Measurements from ENCODE around the gene BNC2.
"Not testable (repeated sequence)": the region's sequence is repeated elsewhere in the genome, so short reads cannot be mapped to it uniquely, and the experiment has no call there.

Gene BNC2

DNA sequence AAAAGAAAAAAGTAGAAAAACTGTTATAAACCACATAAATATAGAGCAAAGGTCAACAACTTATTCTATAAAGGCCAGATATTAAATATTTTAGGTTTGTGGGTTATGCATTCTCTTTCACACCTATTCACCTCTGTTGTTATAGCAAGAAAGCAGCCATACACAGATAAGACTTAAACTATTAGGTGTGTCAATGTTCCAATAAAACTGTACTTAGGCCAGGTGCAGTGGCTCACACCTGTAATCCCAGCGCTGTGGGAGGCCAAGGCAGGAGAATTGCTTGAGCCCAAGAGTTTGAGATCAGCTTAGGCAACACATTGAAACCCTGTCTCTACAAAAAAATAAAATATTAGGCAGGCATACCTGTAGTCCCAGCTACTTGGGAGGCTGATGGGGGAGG lies 314.7 kb downstream of the BNC2 start:
- Histone ChIP-seq H3K9ac (ENCODE audit: low read length) (no peak overlapping the region), H3K4me1 (ENCODE audit: control insufficient read depth, insufficient read depth, low read length) (peaks cover 4% of the 10 kb centered on the region), H3K4me3 (ENCODE audit: low read length) (no peak overlapping the region), H3K36me3 (ENCODE audit: control insufficient read depth, insufficient read depth, low read length) (no peaks in the 10 kb centered on the region), H3K9me3 (ENCODE audit: control insufficient read depth, low read length) (no peaks in the 10 kb centered on the region), H3K27me3 (ENCODE audit: control insufficient read depth, insufficient read depth, low read length) (no peaks in the 10 kb centered on the region)

DNA sequence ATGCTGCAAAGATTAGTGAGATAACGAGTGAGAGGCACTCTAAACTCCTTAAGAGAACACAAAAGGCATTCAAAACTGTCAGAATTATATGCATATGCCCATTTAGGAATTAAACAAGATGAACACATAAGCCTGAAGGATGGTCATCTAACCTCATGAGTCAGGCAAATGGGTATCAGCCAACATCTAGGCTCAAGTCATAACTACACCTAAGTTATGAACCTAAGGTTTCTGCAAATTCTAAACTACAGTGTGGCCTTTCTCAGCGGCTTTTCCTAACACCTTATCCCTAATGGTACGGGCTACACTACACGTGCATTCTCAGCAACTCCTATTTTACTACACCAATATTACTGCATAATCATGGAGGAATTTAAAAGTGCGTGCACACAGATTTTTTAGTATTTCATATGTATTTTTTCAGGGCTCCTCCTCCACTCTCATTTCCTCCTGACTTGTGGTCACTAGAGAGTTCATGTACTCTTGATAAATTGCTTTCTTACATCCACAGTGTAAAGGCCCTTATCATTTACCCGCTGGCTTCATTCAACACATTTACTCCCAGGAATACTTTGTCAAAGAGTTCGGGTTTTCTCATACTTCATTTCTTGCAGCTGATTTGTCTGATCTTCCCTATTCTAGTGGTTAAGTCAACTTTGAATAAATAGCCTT lies 316.5 kb downstream of the BNC2 start:
- Histone ChIP-seq H3K4me3 (ENCODE audit: low read length) (no peak overlapping the region), H3K4me1 (ENCODE audit: control insufficient read depth, insufficient read depth, low read length) (peaks cover 4% of the 10 kb centered on the region), H3K36me3 (ENCODE audit: control insufficient read depth, insufficient read depth, low read length) (no peaks in the 10 kb centered on the region), H3K27me3 (ENCODE audit: control insufficient read depth, insufficient read depth, low read length) (no peaks in the 10 kb centered on the region), H3K9me3 (ENCODE audit: control insufficient read depth, low read length) (no peaks in the 10 kb centered on the region), H3K9ac (ENCODE audit: low read length) (no peak overlapping the region)

DNA sequence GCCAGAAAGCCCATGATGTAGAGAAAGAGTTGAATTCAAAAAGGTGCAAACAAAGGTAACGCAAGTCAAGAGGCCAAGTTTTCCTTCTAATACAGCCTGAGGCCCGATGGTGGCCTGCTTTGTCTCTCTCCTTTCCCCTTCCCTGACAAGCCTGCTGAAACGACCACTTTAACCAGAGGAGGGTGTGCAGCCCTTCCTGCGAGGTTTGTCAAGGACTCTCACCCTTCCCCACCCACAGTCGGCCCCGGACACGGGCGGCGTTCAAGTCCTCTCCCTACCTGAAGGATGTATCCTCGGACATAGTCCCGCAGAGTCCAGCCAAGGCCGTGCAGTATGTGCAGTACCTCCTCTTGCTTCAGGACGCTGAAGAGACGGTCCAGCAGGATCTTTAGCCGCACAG lies 318.2 kb downstream of the BNC2 start:
- Histone ChIP-seq H3K9me3 (ENCODE audit: control insufficient read depth, low read length) (no peaks in the 10 kb centered on the region), H3K9ac (ENCODE audit: low read length) (no peak overlapping the region), H3K4me1 (ENCODE audit: control insufficient read depth, insufficient read depth, low read length) (peaks cover 4% of the 10 kb centered on the region), H3K36me3 (ENCODE audit: control insufficient read depth, insufficient read depth, low read length) (no peaks in the 10 kb centered on the region), H3K27me3 (ENCODE audit: control insufficient read depth, insufficient read depth, low read length) (no peaks in the 10 kb centered on the region), H3K4me3 (ENCODE audit: low read length) (no peak overlapping the region)

DNA sequence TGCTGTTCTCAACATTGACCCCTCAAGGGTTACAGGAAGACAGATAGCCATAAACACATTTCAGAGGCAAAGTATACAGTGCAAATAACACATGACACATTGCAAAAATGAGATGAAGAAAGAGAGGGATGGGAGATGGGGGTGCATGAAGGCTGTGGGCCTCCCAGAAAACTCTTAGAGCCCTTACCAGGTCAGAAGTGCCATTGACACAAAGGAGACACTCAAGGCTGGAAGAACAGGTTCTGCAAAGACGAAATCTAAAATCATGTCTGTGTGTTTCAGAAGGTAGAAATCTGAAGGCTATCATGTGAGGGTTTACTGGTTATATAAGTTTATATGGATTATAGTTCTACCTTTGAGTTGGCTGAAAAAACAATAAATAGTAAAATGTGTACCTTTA lies 318.8 kb downstream of the BNC2 start:
- Histone ChIP-seq H3K4me3 (ENCODE audit: low read length) (no peak overlapping the region), H3K27me3 (ENCODE audit: control insufficient read depth, insufficient read depth, low read length) (no peaks in the 10 kb centered on the region), H3K4me1 (ENCODE audit: control insufficient read depth, insufficient read depth, low read length) (peaks cover 4% of the 10 kb centered on the region), H3K9ac (ENCODE audit: low read length) (no peak overlapping the region), H3K9me3 (ENCODE audit: control insufficient read depth, low read length) (no peaks in the 10 kb centered on the region), H3K36me3 (ENCODE audit: control insufficient read depth, insufficient read depth, low read length) (no peaks in the 10 kb centered on the region)

DNA sequence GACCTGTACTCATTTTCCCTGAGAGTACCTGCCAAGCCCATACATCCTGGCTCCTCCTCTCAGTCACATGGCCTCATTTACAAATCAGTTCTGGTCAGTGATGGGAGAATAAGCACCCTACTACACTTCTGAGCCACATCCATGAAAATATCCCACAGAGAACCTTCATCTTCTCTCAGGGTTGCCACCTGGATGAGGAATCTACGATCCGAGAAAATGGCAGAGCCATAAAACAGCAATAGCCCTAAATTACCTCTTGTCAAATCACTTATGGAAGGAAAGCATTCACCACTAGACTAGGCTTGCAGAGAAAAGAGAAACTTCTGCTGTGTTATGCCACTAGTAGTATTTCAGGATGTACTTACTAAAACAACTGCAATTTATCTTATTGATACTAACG lies 324.8 kb downstream of the BNC2 start:
- no peak overlapping the region for H3K9ac ChIP-seq (ENCODE audit: low read length)
- H3K4me1 ChIP-seq (ENCODE audit: control insufficient read depth, insufficient read depth, low read length): no peaks in the 10 kb centered on the region
- H3K36me3 ChIP-seq (ENCODE audit: control insufficient read depth, insufficient read depth, low read length): no peaks in the 10 kb centered on the region
- no peak overlapping the region for H3K4me3 ChIP-seq (ENCODE audit: low read length)
- no peaks in the 10 kb centered on the region for H3K27me3 ChIP-seq (ENCODE audit: control insufficient read depth, insufficient read depth, low read length)
- H3K9me3 ChIP-seq (ENCODE audit: control insufficient read depth, low read length): no peaks in the 10 kb centered on the region

DNA sequence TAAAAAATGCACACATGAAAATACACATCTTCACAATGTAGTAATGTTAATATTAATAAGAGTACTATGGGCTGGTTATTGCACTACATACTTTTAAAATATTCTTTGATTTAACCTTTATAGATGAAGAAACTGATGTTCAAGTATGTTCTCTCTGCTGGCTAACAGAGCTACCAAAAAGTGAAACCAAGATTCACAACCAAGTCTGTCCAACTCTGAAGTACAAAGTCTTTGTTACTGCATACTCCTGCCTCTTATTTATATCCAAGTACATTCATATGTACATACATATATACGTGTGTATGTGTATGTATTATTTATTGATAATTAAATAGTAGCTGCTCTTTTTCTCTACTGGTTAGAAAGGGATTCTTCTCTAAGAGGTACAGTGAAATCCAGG lies 325.6 kb downstream of the BNC2 start:
- Histone ChIP-seq H3K36me3 (ENCODE audit: control insufficient read depth, insufficient read depth, low read length) (no peaks in the 10 kb centered on the region), H3K4me3 (ENCODE audit: low read length) (no peak overlapping the region), H3K27me3 (ENCODE audit: control insufficient read depth, insufficient read depth, low read length) (no peaks in the 10 kb centered on the region), H3K9ac (ENCODE audit: low read length) (no peak overlapping the region), H3K9me3 (ENCODE audit: control insufficient read depth, low read length) (no peaks in the 10 kb centered on the region), H3K4me1 (ENCODE audit: control insufficient read depth, insufficient read depth, low read length) (no peaks in the 10 kb centered on the region)

DNA sequence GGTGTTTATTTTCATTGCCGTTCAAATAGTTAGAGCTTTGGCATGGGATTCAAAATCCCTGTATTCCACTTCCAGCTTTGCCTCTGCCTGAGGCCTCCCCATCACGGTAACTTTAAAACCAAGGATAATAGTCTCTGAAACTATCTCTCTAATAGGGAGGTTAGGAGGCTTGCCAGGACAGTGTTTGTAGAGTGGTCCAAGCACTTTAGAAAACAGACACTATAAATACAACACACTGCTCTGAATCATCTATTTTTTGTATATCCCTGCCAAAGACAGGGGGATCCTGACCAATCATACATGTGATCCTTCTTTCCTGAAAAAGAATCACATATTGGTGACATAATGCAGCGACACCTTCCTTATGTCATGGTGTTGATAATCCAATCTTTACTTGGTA lies 326.8 kb downstream of the BNC2 start:
- no peaks in the 10 kb centered on the region for H3K4me1 ChIP-seq (ENCODE audit: control insufficient read depth, insufficient read depth, low read length)
- no peak overlapping the region for H3K9ac ChIP-seq (ENCODE audit: low read length)
- no peaks in the 10 kb centered on the region for H3K9me3 ChIP-seq (ENCODE audit: control insufficient read depth, low read length)
- no peaks in the 10 kb centered on the region for H3K27me3 ChIP-seq (ENCODE audit: control insufficient read depth, insufficient read depth, low read length)
- H3K4me3 ChIP-seq (ENCODE audit: low read length): no peak overlapping the region
- no peaks in the 10 kb centered on the region for H3K36me3 ChIP-seq (ENCODE audit: control insufficient read depth, insufficient read depth, low read length)

DNA sequence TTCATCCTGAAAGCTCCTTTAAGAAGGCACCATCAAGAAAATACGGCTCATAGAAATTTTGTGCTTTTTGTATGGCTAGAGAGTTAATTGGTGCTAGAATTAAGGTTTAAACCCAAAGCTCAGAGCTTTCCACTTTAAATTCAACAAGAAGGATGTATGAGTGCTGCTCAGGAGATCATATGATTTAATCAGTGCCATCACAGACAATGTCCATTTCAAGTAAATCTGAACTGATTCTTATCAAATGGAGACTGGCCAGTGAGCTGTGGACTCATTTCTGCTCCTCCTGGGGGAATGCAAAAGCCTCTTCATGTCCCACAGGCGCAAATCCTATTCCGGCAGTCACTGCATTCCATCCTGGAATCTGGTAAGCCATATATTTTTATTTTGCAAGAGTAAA lies 327.2 kb downstream of the BNC2 start:
- Histone ChIP-seq H3K9ac (ENCODE audit: low read length) (no peak overlapping the region), H3K4me1 (ENCODE audit: control insufficient read depth, insufficient read depth, low read length) (no peaks in the 10 kb centered on the region), H3K9me3 (ENCODE audit: control insufficient read depth, low read length) (no peaks in the 10 kb centered on the region)

DNA sequence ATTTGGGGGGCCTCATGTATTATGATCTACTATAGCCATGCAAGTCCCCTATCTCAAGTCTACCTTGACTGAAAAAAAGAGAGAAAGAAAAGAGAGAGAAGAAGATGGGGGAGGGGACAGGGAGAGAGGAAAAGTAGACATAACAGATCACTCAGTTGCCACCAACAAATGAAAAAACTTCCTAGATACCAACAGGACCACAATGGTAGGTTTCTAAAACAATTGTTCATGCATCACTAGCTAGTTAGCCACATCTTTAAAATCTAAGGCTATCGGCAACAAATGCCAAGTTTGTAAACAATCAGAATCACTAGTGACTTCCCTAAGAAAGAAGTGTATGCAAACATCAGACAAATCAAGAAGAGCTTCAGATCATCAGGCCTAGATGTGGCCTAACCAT lies 328.2 kb downstream of the BNC2 start:
- H3K9ac ChIP-seq (ENCODE audit: low read length): no peak overlapping the region
- no peak overlapping the region for H3K4me3 ChIP-seq (ENCODE audit: low read length)
- no peaks in the 10 kb centered on the region for H3K4me1 ChIP-seq (ENCODE audit: control insufficient read depth, insufficient read depth, low read length)
- H3K9me3 ChIP-seq (ENCODE audit: control insufficient read depth, low read length): no peaks in the 10 kb centered on the region
- no peaks in the 10 kb centered on the region for H3K27me3 ChIP-seq (ENCODE audit: control insufficient read depth, insufficient read depth, low read length)
- H3K36me3 ChIP-seq (ENCODE audit: control insufficient read depth, insufficient read depth, low read length): no peaks in the 10 kb centered on the region

More for the DNA sequence above, 327.2 kb downstream of the BNC2 start:
- no peaks in the 10 kb centered on the region for H3K36me3 ChIP-seq (ENCODE audit: control insufficient read depth, insufficient read depth, low read length)
- H3K4me3 ChIP-seq (ENCODE audit: low read length): no peak overlapping the region
- H3K27me3 ChIP-seq (ENCODE audit: control insufficient read depth, insufficient read depth, low read length): no peaks in the 10 kb centered on the region

DNA sequence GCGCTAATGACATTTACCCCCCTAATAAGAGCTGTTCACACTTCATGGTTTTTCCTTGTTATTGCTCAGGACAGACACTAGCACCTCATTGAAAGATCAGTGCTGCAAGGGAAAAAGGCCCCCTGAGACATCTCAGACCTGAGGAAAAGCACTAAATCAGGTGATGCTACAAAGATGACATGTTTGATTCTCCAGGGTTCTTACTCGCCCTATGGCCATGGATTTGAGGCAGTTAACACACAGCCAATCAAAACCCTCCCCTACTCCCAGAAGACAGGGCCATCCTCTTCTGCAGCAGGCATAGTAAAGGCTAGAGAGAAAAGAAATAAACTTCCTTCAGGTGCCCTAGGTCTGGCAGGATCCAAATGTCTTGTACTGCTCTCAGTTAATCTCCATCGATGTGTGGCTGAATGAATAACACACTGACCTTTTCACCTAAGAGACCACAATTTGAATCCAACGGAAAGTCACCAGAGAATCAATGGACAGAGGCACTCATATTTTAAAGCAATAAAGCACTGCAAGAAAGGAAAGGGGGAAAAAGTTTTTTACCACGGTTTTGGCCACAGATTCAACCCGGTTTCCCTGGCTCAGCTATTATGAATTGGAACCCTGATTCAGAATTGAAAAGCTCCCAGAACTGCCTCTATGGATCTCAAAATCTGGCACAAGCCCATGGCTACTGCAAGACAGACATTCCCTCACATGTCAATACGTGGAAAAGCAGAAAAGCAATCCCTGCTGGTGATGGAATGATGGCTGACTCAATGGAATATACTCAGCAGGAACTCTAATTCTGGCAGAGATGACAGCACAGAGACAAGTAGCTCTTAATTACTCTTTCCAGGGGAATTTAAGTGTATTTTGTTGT lies 329.5 kb downstream of the BNC2 start:
- no peaks in the 10 kb centered on the region for H3K27me3 ChIP-seq (ENCODE audit: control insufficient read depth, insufficient read depth, low read length)
- no peak overlapping the region for H3K9ac ChIP-seq (ENCODE audit: low read length)
- H3K4me3 ChIP-seq (ENCODE audit: low read length): no peak overlapping the region
- no peaks in the 10 kb centered on the region for H3K36me3 ChIP-seq (ENCODE audit: control insufficient read depth, insufficient read depth, low read length)
- no peaks in the 10 kb centered on the region for H3K9me3 ChIP-seq (ENCODE audit: control insufficient read depth, low read length)
- no peaks in the 10 kb centered on the region for H3K4me1 ChIP-seq (ENCODE audit: control insufficient read depth, insufficient read depth, low read length)

DNA sequence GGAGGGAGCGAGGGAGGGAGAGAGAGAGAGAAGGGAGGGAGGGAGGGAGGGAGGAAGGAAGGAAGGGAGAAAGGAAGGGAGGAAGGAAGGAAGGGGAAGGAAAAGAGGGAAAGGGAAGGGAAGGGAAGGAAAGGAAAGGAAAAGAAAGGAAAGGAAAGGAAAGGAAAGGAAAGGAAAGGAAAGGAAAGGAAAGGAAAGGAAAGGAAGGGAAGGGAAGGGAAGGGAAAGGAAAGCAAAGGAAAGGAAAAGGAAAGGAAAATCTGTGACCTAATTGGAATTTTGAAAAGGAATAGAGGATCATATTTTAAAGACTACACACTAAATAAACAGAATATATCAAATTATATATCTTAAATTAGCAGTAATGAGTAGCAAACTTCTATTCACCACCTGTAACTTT lies 330.8 kb downstream of the BNC2 start:
- not testable (repeated sequence) for H3K9ac ChIP-seq (ENCODE audit: low read length); H3K4me1 ChIP-seq (ENCODE audit: control insufficient read depth, insufficient read depth, low read length); H3K9me3 ChIP-seq (ENCODE audit: control insufficient read depth, low read length); H3K4me3 ChIP-seq (ENCODE audit: low read length); H3K27me3 ChIP-seq (ENCODE audit: control insufficient read depth, insufficient read depth, low read length); H3K36me3 ChIP-seq (ENCODE audit: control insufficient read depth, insufficient read depth, low read length)

DNA sequence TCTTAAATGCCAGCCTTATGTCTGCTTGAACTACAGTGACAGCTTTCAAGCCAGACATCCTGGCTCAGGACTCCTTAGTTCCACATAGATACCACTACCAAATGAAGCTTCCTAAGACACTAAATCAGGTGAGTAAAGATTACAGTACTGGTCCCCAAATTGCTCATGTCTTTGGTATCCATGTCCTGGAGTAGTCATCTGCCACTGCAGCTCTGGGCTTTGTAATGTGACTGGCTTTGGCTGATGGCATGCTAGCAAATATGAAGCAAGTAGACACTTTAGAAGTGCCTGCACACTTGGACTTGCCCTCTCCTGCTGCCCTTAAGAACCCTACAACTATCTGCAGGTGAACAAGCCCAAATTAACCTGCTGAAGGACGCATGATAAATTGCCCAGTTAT lies 334.9 kb downstream of the BNC2 start:
- Histone ChIP-seq H3K9me3 (ENCODE audit: control insufficient read depth, low read length) (no peaks in the 10 kb centered on the region), H3K4me3 (ENCODE audit: low read length) (no peak overlapping the region), H3K9ac (ENCODE audit: low read length) (no peak overlapping the region), H3K4me1 (ENCODE audit: control insufficient read depth, insufficient read depth, low read length) (no peaks in the 10 kb centered on the region), H3K36me3 (ENCODE audit: control insufficient read depth, insufficient read depth, low read length) (no peaks in the 10 kb centered on the region), H3K27me3 (ENCODE audit: control insufficient read depth, insufficient read depth, low read length) (no peaks in the 10 kb centered on the region)

Data from mucosa of stomach (tissue), 1 donor.